IPS DF 6.9 (cell line): ENCODE measurements around the gene GPC5.

Experiments
- DNase-seq: peaks from one replicate; pipeline ENCODE4 v3.0.0-alpha.2; 2013; ENCODE audit warnings: low read depth, low spot score
- H3K27ac ChIP-seq: one replicate; pipeline ENCODE4 v1.5.1; 2013; ENCODE audit warnings: low read length, control low read depth
- H3K27me3 ChIP-seq: 2 replicates; pipeline ENCODE4 v1.6.1; 2013; ENCODE audit warnings: mild to moderate bottlenecking, low read length; ENCODE audit not compliant: control insufficient read depth, insufficient read depth
- H3K36me3 ChIP-seq: 2 replicates; pipeline ENCODE4 v1.6.1; 2013; ENCODE audit warnings: low read length; ENCODE audit not compliant: control insufficient read depth, insufficient read depth
- H3K4me1 ChIP-seq: 2 replicates; pipeline ENCODE4 v1.6.1; 2013; ENCODE audit warnings: low read length; ENCODE audit not compliant: control insufficient read depth, insufficient read depth
- H3K4me3 ChIP-seq: 2 replicates; pipeline ENCODE4 v1.5.1; 2013; ENCODE audit warnings: mild to moderate bottlenecking, low read length
- H3K9me3 ChIP-seq: 2 replicates; pipeline ENCODE4 v1.6.1; 2013; ENCODE audit warnings: low read length, inconsistent platforms; ENCODE audit not compliant: control insufficient read depth, insufficient read depth
- WGBS: extraction: QIAGEN DNeasy Blood & Tissue Kit; methylation state at CpG from one replicate; pipeline ENCODE4 v1.1.7; 2013; ENCODE audit warnings: mixed read lengths, missing lambda C conversion rate; ENCODE audit not compliant: insufficient read length, insufficient coverage; 5-methylcytosine and 5-hydroxymethylcytosine counted together

The GPC5 gene

GRCh38 chr13:92901739-92902138 is 1503.3 kb downstream of the GPC5 start:
- Histone ChIP-seq H3K4me1 (no peaks in the 10 kb centered on the region), H3K9me3 (no peaks in the 10 kb centered on the region), H3K27me3 (no peaks in the 10 kb centered on the region), H3K36me3 (no peaks in the 10 kb centered on the region), H3K27ac (no peak overlapping the region), H3K4me3 (no peak overlapping the region)
- DNase-seq, result no peak
- no CpG with 5 or more reads among the region's 5 CpGs for WGBS

- Histone ChIP-seq H3K27me3 (no peaks in the 10 kb centered on the region), H3K27ac (no peak overlapping the region), H3K9me3 (no peaks in the 10 kb centered on the region), H3K36me3 (no peaks in the 10 kb centered on the region), H3K4me1 (no peaks in the 10 kb centered on the region), H3K4me3 (no peak overlapping the region)
- WGBS, result no CpG with 5 or more reads among the region's 1 CpG
- no peak for DNase-seq
Observed at GRCh38 chr13:92912629-92913028, 1514.2 kb downstream of the GPC5 start.

GRCh38 chr13:92913840-92914239 is 1515.4 kb downstream of the GPC5 start:
- no CpG with 5 or more reads among the region's 1 CpG for WGBS
- DNase-seq, result no peak
- H3K4me1 ChIP-seq, result no peaks in the 10 kb centered on the region

More at GRCh38 chr13:92913840-92914239, 1515.4 kb downstream of the GPC5 start:
- Histone ChIP-seq H3K4me3 (no peak overlapping the region), H3K27ac (no peak overlapping the region), H3K36me3 (no peaks in the 10 kb centered on the region), H3K27me3 (no peaks in the 10 kb centered on the region), H3K9me3 (no peaks in the 10 kb centered on the region)
